Sciatic nerve (tissue), 2 donors: ENCODE data around the gene KLK12. TPM values are rescaled to one million over a fixed set of nuclear protein-coding genes. Genes with fewer than 3 reads are reported as not detected.
"Not testable (repeated sequence)": the region's sequence is repeated elsewhere in the genome, so short reads cannot be mapped to it uniquely, and the experiment has no call there.

ENCODE experiments used
- ATAC-seq: fragments of 200-7000 bp; cut with Tn5 transposase; one replicate; pipeline ENCODE4 v1.9.1; 2020; ENCODE audit warnings: mild to moderate bottlenecking, moderate library complexity
- DNase-seq: peaks from one replicate; pipeline ENCODE4 v3.0.0-alpha.2; 2020; ENCODE audit warnings: low spot score
- intact Hi-C: fragments of 100-400 bp; cut with DNase I; formaldehyde crosslinking; loops from one replicate; pipeline ENCODE4 v1.14.2; 2022
- total RNA-seq: library from RNA; stranded (reverse); fragmentation: NEBNext Ultra II Directional; extraction: Animal tissue kit (Norgen Biotek cat#: 25700); gene quantifications from one replicate; pipeline ENCODE4 v1.2.1, GENCODE V29; 2021
- donor health status: DM: no; HTN: no; CAD: no.
- donor health status: DM: no; HTN: no; CAD: no.

KLK12 gene
- total RNA-seq, 1 donor from 2014 or later = not detected

DNA sequence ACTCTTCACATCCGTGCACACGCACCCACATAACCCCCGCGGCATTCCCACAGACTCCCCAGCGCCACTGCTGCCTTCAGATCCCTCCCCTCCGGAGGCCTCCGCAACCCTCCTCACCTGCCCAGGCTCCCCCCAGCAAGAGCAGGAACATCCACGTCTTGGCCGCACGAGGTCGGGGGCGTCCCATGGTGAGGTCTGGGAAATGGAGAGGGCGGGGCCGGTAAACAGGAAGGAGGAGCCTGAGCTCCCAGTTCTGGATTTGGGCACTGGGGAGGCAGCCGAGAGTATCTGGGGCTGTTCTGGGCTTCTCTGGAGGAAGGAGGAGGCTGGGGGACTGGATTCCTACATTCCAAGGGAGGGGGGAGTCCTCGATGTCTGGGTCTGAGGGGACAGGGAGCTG is 33.8 kb downstream of the KLK12 start:
- intact Hi-C loops = no loop called here
- DNase-seq = no peak
- no peak for ATAC-seq

DNA sequence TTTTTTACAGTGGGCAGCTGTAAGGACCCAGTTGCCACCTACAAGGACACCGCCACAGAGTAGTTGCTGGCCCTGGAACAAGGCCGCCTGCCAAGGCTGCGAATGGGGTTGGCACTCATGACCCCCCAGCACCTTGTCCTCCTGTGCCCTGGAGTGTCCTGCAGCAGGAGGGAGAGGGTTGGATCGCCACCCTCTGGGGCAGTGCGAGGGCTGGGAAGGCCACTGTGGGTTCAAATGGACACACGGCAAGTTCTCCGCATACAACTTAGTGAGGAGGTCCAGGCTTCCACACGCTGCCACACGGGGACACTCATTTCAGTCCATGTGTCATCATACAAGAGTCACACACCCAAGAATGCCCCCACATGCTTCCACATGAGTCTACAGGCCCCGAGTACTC is 34.4 kb downstream of the KLK12 start:
- intact Hi-C loops = no loop called here
- ATAC-seq (no peak), DNase-seq (no peak)

DNA sequence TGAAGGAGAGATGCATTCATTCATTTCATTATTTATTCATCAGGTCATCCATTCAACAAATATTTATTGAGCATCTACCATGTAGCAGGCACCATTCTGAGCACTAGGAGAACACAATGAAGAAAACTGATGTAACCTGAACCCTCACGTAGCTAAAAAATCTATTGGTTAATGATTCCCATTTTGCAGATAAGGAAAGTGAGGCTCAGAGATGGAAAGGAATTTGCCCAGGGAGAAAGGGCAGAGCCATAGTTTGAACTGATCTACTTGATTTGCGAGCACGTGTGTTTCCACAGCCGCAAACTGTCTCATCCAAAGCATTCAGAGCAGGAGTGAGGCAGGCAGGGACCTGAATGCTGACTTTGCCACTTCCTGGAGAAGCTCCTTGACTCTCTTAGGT is 36.1 kb downstream of the KLK12 start:
- intact Hi-C loops = no loop called here
- no peak for DNase-seq
- ATAC-seq = no peak

DNA sequence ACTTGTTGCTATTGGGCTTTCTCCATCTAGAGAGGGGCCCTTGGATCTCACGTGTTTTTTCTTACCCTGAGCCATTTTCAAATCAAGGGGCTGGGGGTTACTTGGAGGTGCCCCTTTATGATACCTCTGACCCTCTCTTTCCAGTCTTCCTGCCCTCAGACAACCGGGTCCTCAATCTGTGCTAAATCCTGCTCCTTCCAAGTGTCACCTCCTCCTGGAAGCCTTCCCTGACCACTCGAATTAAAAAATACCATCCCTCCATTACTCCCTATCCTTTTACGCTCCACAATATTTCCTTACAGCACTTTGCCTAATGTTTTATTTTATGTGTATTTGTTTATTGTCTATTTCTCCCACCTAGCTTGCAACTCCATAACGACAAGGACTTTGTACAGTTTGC is 36.7 kb downstream of the KLK12 start:
- no peak for DNase-seq
- no peak for ATAC-seq
- intact Hi-C loops = no loop called here

DNA sequence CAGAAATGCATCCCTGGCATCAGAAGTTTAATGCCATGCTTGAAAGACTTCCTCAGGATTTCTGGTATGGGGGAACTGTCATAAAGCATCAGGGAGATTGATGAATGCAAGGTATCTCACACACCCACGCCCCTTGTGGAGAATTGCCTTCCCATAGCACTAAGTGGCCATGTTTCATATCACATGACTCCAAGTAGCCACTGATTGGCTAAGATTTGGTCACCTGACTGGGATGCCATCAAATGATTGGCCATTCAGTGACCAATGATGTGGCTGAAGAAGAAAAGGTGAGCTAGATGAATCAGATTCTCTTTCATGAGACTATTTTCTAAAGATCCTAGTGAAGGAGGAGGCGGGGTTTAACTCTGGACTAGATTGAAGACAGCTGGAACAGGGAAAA is 40.7 kb downstream of the KLK12 start:
- DNase-seq = no peak
- intact Hi-C loops = no loop called here
- ATAC-seq = no peak

DNA sequence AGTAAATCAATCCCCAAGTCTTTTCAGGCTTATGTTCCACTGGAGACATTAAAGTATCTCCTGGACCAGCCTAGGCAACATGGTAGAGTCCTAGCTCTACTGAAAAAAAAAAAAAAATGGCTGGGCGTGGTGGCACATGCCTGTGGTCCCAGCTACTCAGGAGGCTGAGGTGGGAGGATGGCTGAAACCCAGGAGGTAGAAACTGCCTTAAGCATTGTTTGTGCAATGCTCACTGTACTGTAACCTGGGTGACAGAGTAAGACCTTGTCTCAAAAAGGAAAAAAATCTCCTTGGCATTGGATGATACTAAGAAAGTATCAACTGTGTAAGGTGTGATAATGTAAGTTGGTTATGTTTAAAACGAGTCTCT is 42.2 kb downstream of the KLK12 start:
- ATAC-seq (no peak), DNase-seq (no peak)
- intact Hi-C loops = no loop called here

DNA sequence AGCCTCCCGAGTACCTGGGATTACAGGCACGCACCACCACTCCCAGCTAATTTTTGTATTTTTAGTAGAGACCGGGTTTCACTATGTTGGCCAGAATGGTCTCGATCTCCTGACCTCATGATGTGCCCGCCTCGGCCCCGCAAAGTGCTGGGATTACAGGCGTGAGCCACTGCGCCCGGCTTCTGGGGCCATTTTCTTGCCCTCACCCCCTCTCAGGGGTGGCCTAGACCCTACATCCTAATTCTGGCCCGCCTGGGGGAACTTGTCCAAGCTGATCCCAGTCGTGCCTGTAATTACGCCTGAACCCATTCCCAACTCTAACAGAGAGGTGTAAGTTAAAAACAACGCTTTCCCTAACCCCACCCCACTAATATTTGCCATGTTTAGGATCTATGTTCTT is 50.4 kb downstream of the KLK12 start:
- DNase-seq, ATAC-seq, intact Hi-C loops: not testable (repeated sequence)

DNA sequence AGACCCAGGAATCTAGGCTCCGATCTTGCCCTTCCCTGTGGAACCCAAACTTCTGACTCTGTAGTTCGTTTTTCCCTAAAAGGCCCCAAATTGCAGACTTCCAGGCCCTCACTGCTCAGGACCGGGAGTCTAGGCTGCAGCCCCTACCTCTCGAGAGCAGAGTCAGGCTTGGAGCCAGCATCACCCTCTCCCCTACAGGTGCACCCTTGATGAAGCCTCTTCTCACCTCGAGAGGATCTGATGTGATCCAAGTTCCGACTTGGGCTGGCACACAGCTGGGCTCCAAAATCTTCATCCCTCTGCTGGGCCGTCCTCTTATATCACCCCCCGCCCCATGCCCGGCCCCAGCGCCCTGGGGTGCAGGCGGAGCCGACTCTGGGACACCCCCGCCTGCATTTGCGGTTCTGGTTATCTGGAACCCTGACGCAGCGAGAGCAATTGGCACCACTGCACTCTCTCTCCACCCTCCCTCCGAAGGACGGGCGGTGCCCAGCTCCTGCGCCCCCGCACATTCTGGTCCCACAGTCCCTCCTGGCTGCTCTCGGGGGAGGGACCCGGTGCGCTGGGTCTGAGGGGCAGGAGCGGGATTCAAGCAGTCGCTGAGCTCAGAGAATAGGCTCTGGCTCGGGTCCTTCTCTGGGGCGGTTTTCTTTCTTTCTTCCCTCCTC is 51.0 kb downstream of the KLK12 start, which contains the start of gene KLK7:
Gene KLK7 (minus strand): TSS at position 293 of the 668 bp plus-strand sequence. CDS start 1,518 bp downstream, outside the sequence.
- DNase-seq (peak; percentile 12), ATAC-seq (no peak)
- intact Hi-C loops = no loop called here

DNA sequence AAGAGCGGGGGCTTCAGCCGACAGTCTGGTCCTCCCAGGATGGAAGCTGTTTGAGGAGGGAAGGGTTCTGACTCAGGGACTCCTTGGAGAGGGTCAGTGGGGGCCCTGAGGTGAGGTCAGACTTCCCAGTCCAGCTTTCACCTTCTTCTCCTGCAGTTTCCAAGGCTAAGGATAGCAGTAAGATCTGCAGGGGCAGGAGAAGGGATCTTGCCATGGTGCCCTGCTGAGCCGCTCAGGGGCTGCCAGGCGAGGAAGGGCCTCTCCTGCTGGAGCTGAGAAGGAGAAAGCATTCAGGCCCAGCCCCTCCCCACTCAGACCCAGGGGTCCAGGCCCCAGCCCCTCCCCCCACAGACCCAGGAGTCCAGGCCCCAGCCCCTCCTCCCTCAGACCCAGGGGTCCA is 52.6 kb downstream of the KLK12 start:
- ATAC-seq = no peak
- no peak for DNase-seq
- intact Hi-C loops = no loop called here

DNA sequence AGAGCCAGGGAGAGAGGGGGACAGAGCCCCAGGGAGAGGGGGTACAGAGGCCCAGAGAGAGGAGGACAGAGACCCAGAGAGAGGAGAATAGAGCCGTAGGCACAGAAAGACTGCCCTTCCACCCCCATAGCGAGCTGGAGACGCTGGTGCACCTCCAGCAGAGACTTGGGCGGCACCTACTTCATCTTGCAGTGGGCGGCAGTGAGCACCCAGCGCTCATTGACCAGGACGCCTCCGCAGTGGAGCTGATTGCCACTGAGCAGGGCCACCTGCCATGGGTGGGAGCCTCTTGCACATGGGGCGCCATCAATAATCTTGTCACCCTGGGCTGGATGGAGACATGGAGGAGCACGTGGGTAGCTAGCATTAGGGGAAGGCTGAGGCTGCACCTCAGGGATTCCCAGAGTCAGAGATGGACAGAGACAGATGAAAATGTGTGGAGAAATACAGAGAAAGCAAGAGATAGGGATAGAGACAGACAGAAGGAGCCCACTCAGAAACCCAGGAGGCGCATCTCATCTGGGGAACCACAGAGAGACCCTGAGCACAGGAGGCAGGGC is 53.1 kb downstream of the KLK12 start:
- intact Hi-C loops = no loop called here
- ATAC-seq (no peak), DNase-seq (no peak)

DNA sequence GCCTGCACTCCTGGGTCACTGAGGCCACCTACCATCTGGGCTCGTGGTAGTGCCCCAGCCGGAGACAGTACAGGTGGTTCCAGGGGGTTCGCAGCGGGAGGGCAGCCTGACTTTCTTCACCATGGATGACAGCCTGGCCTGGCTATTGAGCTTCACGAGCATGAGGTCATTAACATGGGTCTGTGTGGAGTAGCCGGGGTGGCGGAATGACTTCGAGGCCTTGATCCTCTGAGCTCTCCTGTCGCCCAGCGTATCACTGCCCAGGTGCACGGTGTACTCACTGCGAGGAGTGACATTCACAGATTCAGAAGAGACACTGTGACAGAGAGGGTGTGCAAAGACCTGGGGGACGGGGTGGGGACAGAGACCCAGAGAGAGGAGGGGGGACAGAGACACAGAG is 54.6 kb downstream of the KLK12 start:
- intact Hi-C loops = no loop called here

DNA sequence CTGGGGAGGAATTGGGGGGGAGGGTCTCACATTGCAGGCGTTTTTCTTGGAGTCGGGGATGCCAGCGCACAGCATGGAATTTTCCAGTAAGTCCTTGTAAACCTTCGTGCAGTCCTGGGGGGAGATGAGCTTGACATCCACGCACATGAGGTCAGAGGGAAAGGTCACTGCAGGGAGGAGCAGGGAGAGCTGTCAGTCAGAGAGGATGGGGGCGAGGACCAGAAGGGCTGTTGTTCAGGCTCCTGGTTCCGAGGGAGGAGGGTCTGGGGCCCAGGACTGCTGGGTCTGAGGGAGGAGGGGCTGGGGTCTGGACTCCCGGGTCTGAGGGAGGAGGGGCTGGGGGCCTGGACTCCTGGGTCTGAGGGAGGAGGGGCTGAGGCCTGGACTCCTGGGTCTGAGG is 55.0 kb downstream of the KLK12 start:
- DNase-seq (no peak), ATAC-seq (no peak)
- intact Hi-C loops = no loop called here

More for the DNA sequence above, 54.6 kb downstream of the KLK12 start:
- ATAC-seq (no peak), DNase-seq (no peak)

Other genes starting within 250 kb of the KLK12 start
- not detected for gene ACP4, start 244.6 kb downstream of the KLK12 start, total RNA-seq
- 2.1 TPM for gene KLK1, start 211.2 kb downstream of the KLK12 start, total RNA-seq
- gene KLK15, start 201.4 kb downstream of the KLK12 start, total RNA-seq = not detected
- gene KLK3, start 180.1 kb downstream of the KLK12 start, total RNA-seq = not detected
- gene KLK2, start 161.6 kb downstream of the KLK12 start, total RNA-seq = not detected
- gene KLK4, start 123.6 kb downstream of the KLK12 start, total RNA-seq = 1.1 TPM
- not detected for gene KLK5, start 82.0 kb downstream of the KLK12 start, total RNA-seq
- 8.8 TPM for gene KLK6, start 65.4 kb downstream of the KLK12 start, total RNA-seq
- gene KLK7, start 51.1 kb downstream of the KLK12 start, total RNA-seq = 5.5 TPM
- 1.8 TPM for gene KLK8, start 33.4 kb downstream of the KLK12 start, total RNA-seq
- 3.0 TPM for gene KLK10, start 15.3 kb downstream of the KLK12 start, total RNA-seq
- gene KLK11, start 8.4 kb downstream of the KLK12 start, total RNA-seq = 1.1 TPM
- 0.58 TPM for gene KLK13, start 30.1 kb upstream of the KLK12 start, total RNA-seq
- 2.8 TPM for gene KLK14, start 47.9 kb upstream of the KLK12 start, total RNA-seq
- gene CTU1, start 73.4 kb upstream of the KLK12 start, total RNA-seq = 6.1 TPM
- 5.3 TPM for gene SIGLEC9, start 89.9 kb upstream of the KLK12 start, total RNA-seq
- 2.0 TPM for gene SIGLEC7, start 107.3 kb upstream of the KLK12 start, total RNA-seq
- 10.7 TPM for gene CD33, start 190.1 kb upstream of the KLK12 start, total RNA-seq
- gene SIGLECL1, start 216.1 kb upstream of the KLK12 start, total RNA-seq = not detected